ENCODE results near the gene SP3. TPM values are rescaled to one million over a fixed set of nuclear protein-coding genes. Genes with fewer than 3 reads are reported as not detected.

The SP3 gene
- total RNA-seq, 3 donors from 2014 or later: 78.1 to 104 (median 88.9) TPM

DNA sequence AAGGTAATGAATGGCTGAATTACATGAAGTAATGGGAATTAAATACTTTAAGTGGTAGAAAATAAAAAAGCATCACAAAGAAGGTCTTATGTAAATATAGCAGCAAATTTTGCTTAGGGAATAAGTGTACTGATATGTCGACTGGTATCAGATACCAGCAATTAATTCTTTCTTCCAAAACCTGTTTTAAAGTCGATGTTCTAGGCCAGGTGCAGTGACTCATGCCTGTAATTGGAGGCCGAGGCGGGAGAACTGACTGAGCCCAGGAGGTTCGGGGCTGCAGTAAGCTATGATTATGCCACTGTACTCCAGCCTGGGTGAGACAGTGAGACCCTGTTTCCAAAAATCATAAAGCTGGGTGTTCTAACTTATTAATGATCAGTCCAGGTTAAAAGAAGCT is 30.3 kb downstream of the SP3 start:
- DNase-seq: no peak
- intact Hi-C loops (cut with DNase I, micrococcal nuclease): no loop called here
- Histone ChIP-seq H3K36me3 (ENCODE audit: low read depth) (no peaks in the 10 kb centered on the region), H3K4me3 (no peak overlapping the region), H3K9me3 (no peaks in the 10 kb centered on the region), H3K4me1 (ENCODE audit: low read depth) (peaks cover 11% of the 10 kb centered on the region)
- TF ChIP-seq, protein P1, sequence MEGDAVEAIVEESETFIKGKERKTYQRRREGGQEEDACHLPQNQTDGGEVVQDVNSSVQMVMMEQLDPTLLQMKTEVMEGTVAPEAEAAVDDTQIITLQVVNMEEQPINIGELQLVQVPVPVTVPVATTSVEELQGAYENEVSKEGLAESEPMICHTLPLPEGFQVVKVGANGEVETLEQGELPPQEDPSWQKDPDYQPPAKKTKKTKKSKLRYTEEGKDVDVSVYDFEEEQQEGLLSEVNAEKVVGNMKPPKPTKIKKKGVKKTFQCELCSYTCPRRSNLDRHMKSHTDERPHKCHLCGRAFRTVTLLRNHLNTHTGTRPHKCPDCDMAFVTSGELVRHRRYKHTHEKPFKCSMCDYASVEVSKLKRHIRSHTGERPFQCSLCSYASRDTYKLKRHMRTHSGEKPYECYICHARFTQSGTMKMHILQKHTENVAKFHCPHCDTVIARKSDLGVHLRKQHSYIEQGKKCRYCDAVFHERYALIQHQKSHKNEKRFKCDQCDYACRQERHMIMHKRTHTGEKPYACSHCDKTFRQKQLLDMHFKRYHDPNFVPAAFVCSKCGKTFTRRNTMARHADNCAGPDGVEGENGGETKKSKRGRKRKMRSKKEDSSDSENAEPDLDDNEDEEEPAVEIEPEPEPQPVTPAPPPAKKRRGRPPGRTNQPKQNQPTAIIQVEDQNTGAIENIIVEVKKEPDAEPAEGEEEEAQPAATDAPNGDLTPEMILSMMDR (IDR thresholded peaks at IDR 0.05): no peak
- ATAC-seq: peak; percentile 52

DNA sequence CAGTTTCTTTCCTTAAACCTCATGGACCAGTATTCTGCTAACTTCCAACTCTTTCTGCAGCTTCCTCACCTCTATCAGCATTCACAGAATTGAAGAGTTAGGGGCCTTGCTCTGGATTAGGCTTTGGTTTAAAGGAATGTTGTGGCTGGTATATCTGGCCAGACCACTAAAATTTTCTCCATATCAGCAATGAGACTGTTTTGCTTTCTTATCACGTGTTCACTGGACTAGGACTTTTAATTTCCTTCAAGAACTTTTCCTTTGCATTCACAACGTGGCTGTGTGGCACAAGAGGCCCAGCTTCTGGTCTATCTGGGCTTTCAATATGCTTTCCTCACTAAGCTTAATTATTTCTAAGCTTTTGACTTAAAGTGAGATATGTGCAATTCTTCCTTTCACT is 33.4 kb downstream of the SP3 start:
- H3K4me3 ChIP-seq: no peak overlapping the region
- DNase-seq (no peak), ATAC-seq (no peak)
- intact Hi-C loops (cut with DNase I, micrococcal nuclease): no loop called here
- H3K4me1 ChIP-seq (ENCODE audit: low read depth): peaks cover 2% of the 10 kb centered on the region
- no peaks in the 10 kb centered on the region for H3K36me3 ChIP-seq (ENCODE audit: low read depth)
- no peaks in the 10 kb centered on the region for H3K9me3 ChIP-seq
- TF ChIP-seq, protein P1 (IDR thresholded peaks at IDR 0.05): no peak

DNA sequence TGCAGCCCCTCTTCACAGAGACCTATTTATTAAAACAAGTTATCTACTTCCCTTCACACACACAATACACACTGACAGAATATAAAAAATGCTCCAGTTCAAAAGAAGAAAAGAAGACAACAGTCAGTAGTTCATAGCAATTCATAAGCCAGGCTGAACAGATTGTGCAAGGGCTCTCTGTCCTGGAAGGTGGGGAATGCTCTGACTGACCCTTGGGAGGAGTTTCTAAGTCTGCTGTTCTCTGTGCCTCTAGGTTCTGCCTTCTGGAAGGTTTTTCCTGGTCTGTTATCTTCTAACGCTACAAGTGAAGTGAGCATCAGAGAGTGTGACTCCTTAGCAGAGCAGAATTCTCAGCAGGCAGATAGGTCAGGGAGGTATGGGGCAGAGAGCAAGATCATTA is 35.7 kb downstream of the SP3 start:
- no peaks in the 10 kb centered on the region for H3K9me3 ChIP-seq
- no peak overlapping the region for H3K4me3 ChIP-seq
- intact Hi-C loops (cut with DNase I, micrococcal nuclease): no loop called here
- peaks cover 3% of the 10 kb centered on the region for H3K4me1 ChIP-seq (ENCODE audit: low read depth)
- H3K36me3 ChIP-seq (ENCODE audit: low read depth): no peaks in the 10 kb centered on the region
- TF ChIP-seq, protein P1 (IDR thresholded peaks at IDR 0.05): no peak
- ATAC-seq: no peak
- DNase-seq: no peak

DNA sequence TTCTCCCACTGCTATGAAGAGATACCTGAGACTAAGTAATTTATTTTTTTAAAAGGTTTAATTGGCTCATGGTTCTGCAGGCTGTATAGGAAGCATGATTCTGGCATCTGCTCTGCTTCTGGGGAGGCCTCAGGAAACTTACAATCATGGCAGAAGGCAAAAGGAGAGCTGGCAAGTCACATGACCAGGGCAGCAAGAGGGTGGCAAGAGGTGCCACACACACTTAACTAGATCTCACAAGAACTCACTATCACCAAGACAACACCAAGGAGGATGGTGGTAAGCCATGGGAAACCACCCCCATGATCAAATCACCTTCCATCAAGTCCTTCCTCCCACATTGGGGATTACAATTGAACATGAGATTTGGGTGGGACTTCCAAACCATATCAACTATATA is 38.3 kb downstream of the SP3 start:
- ATAC-seq (no peak), DNase-seq (no peak)
- Histone ChIP-seq H3K4me1 (ENCODE audit: low read depth) (peaks cover 17% of the 10 kb centered on the region), H3K36me3 (ENCODE audit: low read depth) (no peaks in the 10 kb centered on the region), H3K9me3 (no peaks in the 10 kb centered on the region), H3K4me3 (no peak overlapping the region)
- intact Hi-C loops (cut with DNase I, micrococcal nuclease): no loop called here
- TF ChIP-seq, protein P1 (IDR thresholded peaks at IDR 0.05): no peak

DNA sequence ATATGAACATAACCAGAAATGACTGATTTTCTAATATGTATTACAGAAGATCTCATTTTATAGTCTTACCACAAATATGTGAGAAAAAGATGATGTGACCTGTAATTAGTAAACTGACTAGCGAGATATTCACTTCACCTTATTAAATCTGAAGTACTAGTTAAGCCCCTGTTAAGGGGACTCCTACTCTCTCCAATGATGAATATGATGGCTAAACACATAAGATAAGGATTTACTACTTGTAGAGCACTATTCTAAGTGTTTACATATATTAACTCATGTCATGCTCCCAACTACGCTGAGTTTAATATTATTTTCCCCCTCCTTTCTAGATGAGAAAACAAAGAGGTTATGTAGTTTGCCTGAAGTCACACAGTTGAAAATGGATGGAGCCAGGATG is 40.9 kb downstream of the SP3 start:
- H3K36me3 ChIP-seq (ENCODE audit: low read depth): no peaks in the 10 kb centered on the region
- H3K4me1 ChIP-seq (ENCODE audit: low read depth): peaks cover 14% of the 10 kb centered on the region
- TF ChIP-seq, protein P1 (IDR thresholded peaks at IDR 0.05): no peak
- no peak overlapping the region for H3K4me3 ChIP-seq
- intact Hi-C loops (cut with DNase I, micrococcal nuclease): no loop called here
- DNase-seq (no peak), ATAC-seq (no peak)
- no peaks in the 10 kb centered on the region for H3K9me3 ChIP-seq

DNA sequence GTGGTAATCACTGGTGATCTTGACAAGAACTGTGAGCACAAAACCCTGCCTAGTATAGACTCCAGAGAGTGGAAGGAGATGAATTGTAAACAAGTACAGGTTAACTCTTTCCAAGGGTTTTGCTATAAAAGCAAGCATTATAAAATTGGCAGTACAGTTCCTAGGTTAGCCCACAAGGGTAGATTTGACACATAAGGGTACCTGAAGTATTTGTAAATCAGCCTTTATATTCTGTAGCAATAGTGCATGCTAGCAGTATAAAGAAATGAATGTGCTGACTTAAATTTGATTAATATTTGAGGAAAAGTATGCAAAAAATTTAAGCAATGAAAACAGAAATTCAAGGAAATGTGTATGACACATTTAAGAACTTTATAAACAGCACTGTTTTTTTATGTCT is 42.4 kb downstream of the SP3 start:
- ATAC-seq: no peak
- Histone ChIP-seq H3K4me3 (no peak overlapping the region), H3K4me1 (ENCODE audit: low read depth) (peaks cover 14% of the 10 kb centered on the region), H3K36me3 (ENCODE audit: low read depth) (no peaks in the 10 kb centered on the region), H3K9me3 (no peaks in the 10 kb centered on the region)
- no peak for DNase-seq
- TF ChIP-seq, protein P1 (IDR thresholded peaks at IDR 0.05): no peak
- intact Hi-C loops (cut with DNase I, micrococcal nuclease): no loop called here
